SW 1271 (cell line): ENCODE data around the gene DGCR6L.
"Not testable (repeated sequence)": the region's sequence is repeated elsewhere in the genome, so short reads cannot be mapped to it uniquely, and the experiment has no call there.

Source experiments
- DNase-seq, 2 experiments: peaks; one replicate each; lab custom pipeline; 2025; lab: John Stamatoyannopoulos, UW

DGCR6L gene

GRCh38 chr22:20325996-20326395 lies 6.1 kb upstream of the DGCR6L start:
- not testable (repeated sequence) for DNase-seq

- DNase-seq, result no peak
Observed at GRCh38 chr22:20324139-20324516, 4.3 kb upstream of the DGCR6L start.

GRCh38 chr22:20321552-20322211 lies 1.8 kb upstream of the DGCR6L start:
- not testable (repeated sequence) for DNase-seq

- DNase-seq, result not testable (repeated sequence)
Observed at GRCh38 chr22:20320659-20321551, 1.0 kb upstream of the DGCR6L start.

GRCh38 chr22:20319041-20319744 lies 667 bp downstream of the DGCR6L start:
- DNase-seq, result no peak

- not testable (repeated sequence) for DNase-seq
Observed at GRCh38 chr22:20318043-20318688, 1.7 kb downstream of the DGCR6L start.

GRCh38 chr22:20317402-20318042 lies 2.3 kb downstream of the DGCR6L start:
- DNase-seq, result peak in 1 of 2 experiments; percentile 3

- DNase-seq, result no peak
Observed at GRCh38 chr22:20316844-20317401, 2.9 kb downstream of the DGCR6L start.

- DNase-seq, result no peak
Observed at GRCh38 chr22:20316217-20316843, 3.5 kb downstream of the DGCR6L start.

GRCh38 chr22:20315337-20316216 lies 4.3 kb downstream of the DGCR6L start:
- no peak for DNase-seq

GRCh38 chr22:20314741-20315336 lies 5.0 kb downstream of the DGCR6L start:
- DNase-seq, result not testable (repeated sequence)

- not testable (repeated sequence) for DNase-seq
Observed at GRCh38 chr22:20314206-20314605, 5.7 kb downstream of the DGCR6L start.

GRCh38 chr22:20313306-20314077 lies 6.4 kb downstream of the DGCR6L start:
- DNase-seq, result not testable (repeated sequence)

GRCh38 chr22:20312396-20313191 lies 7.3 kb downstream of the DGCR6L start:
- no peak for DNase-seq

- DNase-seq, result not testable (repeated sequence)
Observed at GRCh38 chr22:20311249-20312062, 8.4 kb downstream of the DGCR6L start.

GRCh38 chr22:20310773-20311172 lies 9.1 kb downstream of the DGCR6L start:
- not testable (repeated sequence) for DNase-seq

- not testable (repeated sequence) for DNase-seq
Observed at GRCh38 chr22:20310180-20310579, 9.7 kb downstream of the DGCR6L start.
